Right kidney (tissue), 9 donors: Measurements from ENCODE around the gene BCL6.
A peak's percentile ranks its signal among the peaks of the same experiment; 100 is the strongest.

ENCODE experiments used
- DNase-seq: peaks from one replicate; pipeline ENCODE4 v3.0.0-alpha.2; 2016
- long read RNA-seq, 8 donors: transcript quantifications; one replicate each; lab custom pipeline, GENCODE V29; 2026

Gene BCL6
- long read RNA-seq, donor 1, partial matches to known transcripts, result 0 of 1 reads
- long read RNA-seq, donor 1, other reads (novel, unspliced or antisense), result 0 of 1 reads
- long read RNA-seq, donor 2, result 0 reads
- long read RNA-seq, donor 3, result 0 reads
- long read RNA-seq, donor 4, partial matches to known transcripts, result 0 of 1 reads
- long read RNA-seq, donor 4, other reads (novel, unspliced or antisense), result 0 of 1 reads
- long read RNA-seq, donor 5, partial matches to known transcripts, result 0 of 1 reads
- long read RNA-seq, donor 5, other reads (novel, unspliced or antisense), result 0 of 1 reads
- long read RNA-seq, donor 6, result 0 reads
- long read RNA-seq, donor 7, partial matches to known transcripts, result 0 of 2 reads
- long read RNA-seq, donor 7, other reads (novel, unspliced or antisense), result 0 of 2 reads
- long read RNA-seq, donor 8, result 0 reads

DNA sequence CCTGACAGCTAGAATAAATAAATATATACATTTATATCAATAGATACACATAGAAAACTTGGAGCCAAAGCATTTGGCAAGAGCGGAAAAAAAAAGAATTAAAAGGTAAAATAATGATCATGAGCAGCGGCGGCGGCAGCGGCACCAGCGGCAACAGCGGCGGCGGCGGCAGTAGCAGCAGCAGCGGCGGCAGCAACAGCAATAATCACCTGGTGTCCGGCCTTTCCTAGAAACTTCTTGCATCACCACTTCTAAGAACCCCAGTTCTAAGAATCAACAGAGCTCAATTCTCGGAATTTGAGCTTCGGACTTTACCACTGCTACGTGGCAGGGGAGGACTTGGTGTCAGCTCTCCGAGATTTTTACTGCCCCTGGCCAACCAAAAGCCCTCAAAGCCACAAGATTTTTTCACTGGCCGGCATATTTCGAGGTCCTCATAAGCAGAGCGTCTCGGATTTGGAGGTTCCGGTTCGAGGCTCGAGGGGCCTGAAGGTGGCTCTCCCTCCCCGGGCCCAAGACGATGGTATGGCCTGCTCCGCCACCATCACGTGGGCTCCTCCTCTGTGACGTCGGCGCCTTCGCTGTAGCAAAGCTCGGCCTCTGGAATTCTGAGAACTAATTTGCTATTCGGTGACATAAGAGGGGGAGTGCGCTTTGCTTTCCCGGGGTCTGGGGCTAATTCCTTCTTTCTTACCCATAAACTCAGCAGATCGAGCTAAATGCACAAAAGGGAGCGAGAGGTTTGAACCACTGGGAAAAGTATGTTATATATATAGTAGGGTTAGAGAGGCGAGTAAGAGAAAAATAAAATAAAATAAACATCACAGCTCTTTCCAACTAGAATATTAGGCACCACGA, at the start of gene BCL6:
Gene BCL6 (minus strand): TSS at position 268 of the 858 bp plus-strand sequence. CDS start 11,775 bp downstream, outside the sequence.
- DNase-seq, result peak; percentile 96

- no peak for DNase-seq
Measured at GRCh38 chr3:187794731-187795130, 49.5 kb upstream of the BCL6 start.

DNA sequence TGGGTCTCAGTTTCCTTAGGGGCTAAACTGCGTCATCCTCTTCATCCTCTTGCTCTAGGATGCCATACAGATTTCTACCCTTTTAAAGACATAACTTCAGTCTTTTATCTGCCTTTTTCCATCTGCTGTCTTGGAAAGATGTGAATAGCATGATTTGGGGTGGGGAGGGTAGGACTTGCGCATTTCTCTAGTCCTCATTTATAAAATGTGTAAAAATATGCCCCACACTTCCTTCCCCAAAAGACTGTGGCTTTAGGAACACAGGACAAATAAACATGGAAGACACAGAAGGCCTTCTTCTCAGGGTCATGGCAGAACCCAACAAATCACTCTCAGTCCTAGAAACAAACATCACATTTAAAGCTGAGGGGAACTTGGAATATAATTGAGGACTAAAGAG, 48.4 kb upstream of the BCL6 start:
- DNase-seq, result no peak

- DNase-seq, result no peak
Measured at GRCh38 chr3:187792521-187792920, 47.3 kb upstream of the BCL6 start.

GRCh38 chr3:187789872-187790271, 44.6 kb upstream of the BCL6 start:
- DNase-seq, result no peak

GRCh38 chr3:187788984-187789857, 44.0 kb upstream of the BCL6 start:
- DNase-seq, result no peak

GRCh38 chr3:187783098-187783497, 37.8 kb upstream of the BCL6 start:
- DNase-seq, result no peak

- DNase-seq, result no peak
Measured at GRCh38 chr3:187782006-187782405, 36.7 kb upstream of the BCL6 start.

DNA sequence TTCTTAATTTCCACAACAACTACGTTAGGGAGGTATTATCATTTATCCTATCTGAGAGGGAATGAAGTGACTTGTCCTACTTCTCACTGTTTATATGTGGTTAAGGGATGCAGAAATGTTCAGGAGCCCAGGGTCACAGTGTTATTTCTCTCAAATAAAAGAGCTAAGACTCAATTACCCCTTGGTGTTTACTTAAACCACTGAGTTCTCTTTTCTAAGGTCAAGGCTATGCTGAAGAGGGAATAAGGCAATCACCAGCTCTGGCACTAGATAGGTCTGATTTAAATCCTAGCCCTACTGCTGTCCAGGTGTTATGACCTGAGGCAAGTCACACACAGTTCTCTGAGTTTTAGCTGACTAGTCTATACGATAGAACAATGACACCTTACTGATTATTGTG, 35.7 kb upstream of the BCL6 start:
- no peak for DNase-seq

DNA sequence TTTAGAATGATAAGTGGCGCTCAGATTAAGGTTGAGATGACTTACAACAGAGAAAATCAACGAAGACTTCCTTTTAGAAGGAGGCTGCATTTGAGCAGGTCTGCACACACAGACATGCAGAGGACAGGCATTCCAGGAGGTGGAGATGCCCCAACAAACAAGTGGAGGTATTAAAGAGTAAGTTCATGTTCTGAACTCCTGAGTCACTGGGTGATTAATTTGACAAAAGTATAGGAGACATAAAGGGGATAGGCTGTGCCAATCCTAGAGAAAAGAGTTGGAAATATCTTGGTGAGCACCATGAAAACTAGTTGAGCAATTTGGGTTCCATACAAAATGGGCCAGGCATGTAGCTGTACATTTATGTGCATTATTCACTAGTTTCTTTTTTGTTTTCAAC, 33.5 kb upstream of the BCL6 start:
- no peak for DNase-seq

- no peak for DNase-seq
Measured at GRCh38 chr3:187777331-187777941, 32.2 kb upstream of the BCL6 start.

- no peak for DNase-seq
Measured at GRCh38 chr3:187775549-187775948, 30.3 kb upstream of the BCL6 start.

GRCh38 chr3:187774185-187774789, 29.0 kb upstream of the BCL6 start:
- DNase-seq, result no peak

DNA sequence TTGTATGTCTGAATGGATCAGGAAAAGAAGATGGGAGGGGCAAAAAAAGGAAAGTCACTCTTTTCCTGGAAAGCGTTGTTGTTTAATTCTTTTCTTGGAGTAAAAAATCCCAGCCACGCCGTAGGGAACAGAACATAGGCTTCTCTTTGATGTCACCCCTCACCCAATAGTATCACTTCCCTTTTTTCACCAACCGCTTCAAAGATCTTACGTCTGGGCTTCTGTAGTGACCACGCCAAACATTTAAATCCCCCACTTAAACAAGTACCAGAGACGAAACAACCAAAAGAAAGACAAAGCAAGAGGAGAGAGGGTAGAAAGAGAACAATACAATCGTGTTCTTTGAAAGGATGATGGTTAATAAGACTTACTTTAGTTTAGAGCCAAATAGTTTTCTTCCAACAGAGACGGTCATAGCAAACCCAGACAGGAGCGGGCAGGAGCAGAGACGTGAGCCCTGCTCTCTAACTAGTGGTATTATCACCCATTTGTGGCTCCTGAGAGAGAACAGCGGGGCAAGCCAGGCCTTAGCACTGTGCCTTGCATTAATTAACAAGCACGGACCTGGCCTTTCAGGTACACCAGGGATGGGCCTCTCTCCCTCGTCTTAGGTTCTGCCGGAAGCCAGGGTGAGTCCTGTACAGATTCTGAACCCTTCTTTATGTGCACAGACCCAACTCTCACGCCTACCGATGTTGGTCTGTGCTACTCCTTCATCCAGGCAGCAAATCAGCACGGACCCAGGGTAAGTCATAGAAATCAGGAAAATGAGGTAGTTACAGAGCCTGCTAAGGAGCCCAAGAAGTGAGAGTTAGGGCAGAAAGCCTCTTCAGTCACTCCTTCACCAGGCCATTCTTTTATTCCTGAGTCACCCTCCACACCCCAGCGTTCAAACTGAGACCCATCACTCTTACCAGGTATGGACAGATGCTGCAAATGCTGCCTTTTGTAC, 28.2 kb upstream of the BCL6 start:
- no peak for DNase-seq

DNA sequence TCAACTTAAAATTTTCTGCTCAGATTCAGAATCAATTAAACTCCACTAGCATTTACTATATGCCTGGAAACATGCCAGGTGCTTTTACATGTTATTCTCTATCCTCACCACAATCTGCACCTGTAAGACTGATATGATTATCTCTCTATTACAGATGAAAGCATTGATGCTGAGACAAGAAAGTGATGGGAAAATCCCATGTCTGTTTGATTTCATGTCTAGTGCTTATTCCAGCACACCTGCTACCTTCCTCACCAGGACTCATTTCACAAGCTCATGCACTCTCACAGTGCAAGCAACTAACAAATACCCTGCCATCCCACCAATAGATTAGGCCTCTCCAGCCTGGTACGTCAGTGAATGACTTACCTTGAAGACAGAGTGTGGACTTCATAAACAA, 25.0 kb upstream of the BCL6 start:
- DNase-seq, result no peak

DNA sequence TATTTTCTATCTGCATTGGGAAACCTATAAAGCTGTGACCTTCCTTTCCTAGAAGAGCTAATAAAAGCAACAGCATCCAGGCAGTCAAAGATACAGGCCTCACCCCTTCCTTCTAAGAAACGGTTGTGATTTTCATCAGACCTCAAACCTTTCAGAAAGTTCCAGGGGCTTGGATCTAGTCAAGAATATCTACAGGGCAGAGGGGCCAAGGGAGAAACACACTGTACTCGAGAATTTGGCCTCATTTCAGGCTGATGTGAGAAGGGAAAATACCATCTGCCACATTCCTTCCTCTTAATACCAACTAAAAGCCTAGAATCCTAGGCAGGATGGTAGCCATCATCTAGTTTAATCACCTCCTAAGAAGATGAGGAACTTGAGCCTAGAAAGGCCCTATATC, 24.5 kb upstream of the BCL6 start:
- no peak for DNase-seq

- no peak for DNase-seq
Measured at GRCh38 chr3:187767266-187768012, 22.2 kb upstream of the BCL6 start.

DNA sequence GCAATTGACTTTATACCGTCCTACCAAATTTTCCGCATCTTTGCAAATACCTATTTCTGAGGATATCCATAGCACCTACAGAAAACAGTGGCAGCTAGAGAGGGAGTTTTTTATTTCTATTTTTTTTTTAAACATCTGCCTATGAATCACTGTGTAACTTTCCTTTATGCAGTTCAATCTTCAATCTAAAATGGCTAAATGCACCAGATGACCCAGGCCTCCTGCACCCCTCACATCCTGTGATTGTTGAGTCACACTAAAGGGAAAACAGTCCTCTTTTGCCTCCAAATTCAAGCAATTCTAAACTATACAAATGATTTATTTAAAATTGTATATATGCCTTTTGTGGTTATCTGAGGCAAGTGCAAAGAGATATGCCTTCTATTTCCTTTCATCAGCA, 20.1 kb upstream of the BCL6 start:
- no peak for DNase-seq

DNA sequence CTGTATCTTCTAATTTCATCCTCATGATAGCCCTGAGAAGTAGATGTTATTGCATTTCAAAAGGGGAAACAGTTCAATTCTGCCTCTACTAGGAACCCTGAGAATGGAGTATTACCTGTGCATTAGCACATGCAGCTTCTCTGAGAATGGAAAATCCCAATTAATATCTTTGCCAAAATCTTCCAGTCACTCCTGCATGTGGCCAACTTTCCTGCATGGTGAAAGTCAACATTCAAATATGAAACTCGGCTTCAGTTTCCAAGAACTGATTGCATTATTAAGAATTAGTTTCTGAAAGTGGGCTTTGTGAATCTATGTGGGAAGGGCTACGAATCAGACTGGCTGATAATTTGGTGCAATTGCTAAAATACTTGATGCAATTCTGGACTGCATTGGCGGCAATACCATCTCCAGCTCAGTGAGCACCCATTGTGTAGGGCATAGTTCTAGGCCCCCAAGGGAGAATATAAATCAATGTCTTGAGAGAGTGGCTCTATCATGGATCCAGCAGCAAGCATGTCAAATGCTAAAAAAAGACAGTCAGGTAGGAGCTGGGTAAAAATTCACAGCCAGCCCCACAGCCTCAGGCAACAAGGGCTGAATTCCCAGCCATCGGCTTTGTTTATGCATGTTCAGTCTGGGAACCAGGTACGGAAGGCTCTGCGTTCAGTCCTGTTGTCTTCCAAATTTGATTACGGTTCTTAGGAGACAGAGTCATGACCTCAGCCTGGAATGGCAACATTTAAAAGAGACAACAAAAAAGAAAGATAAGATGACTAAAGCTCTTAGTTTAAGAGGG, 18.8 kb upstream of the BCL6 start:
- DNase-seq, result no peak
